ENCODE measurements around the gene ZNF418.
"Not testable (repeated sequence)": the region's sequence is repeated elsewhere in the genome, so short reads cannot be mapped to it uniquely, and the experiment has no call there.

ZNF418 gene

DNA sequence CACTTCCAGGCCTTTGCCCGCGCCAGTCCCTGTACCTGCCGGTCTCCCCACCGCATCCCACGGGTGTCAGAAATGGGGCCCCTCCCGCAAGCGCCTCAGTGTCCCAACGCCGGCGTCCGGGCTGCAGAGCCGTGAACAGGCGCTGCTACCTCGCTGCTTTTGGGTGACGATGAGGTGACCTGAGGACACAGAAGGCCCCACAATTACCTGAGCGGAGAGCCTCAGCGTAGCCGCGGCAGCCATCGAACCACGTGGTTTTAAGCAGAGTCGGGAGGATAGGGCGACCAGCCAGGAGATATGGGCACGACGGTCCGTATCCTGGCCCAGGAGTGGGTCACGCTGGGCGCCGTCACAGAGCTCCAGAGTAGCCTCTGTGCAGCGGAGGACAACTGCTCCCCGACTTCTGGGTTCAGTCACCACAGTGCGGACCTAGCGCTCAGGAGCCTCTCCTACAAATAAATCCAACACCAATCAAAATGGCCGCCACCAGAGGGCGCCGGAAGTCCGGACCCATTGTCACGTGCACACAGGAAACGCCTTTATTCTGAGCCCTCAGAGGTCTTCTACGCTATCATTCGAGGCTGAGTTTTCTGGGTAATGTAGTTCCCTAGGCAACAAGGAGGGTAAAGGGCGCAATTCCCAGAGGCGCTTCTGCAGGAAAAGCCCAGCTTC lies 46.5 kb downstream of the ZNF418 start, which contains the start of gene ZNF814:
TSS of gene ZNF814 (minus strand) at position 478 of the 672 bp plus-strand sequence. CDS start at position 243, 235 bp downstream.
- no peak for DNase-seq (ENCODE audit: low spot score)

DNA sequence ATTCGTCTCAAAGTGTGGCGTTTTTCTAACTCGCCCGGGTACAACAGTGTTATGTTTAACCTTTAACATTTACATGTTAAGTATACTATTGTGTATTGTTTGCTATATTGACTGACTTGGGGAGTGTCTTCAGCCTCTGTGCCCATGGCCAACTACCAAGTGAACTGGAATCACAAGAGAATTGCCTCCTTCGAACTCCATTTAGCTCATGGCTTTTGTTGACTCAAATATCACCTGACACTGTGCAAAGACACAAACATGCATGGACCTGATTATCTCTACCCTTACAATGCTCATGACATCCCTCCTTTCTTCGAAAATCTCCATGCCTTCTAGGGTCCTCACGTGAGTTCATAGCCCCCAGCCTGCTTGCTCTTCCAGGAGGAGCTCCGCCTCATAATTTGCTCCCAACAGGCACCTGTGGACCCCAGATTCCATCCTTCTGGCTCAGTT lies 47.1 kb downstream of the ZNF418 start:
- no peak for DNase-seq (ENCODE audit: low spot score)

DNA sequence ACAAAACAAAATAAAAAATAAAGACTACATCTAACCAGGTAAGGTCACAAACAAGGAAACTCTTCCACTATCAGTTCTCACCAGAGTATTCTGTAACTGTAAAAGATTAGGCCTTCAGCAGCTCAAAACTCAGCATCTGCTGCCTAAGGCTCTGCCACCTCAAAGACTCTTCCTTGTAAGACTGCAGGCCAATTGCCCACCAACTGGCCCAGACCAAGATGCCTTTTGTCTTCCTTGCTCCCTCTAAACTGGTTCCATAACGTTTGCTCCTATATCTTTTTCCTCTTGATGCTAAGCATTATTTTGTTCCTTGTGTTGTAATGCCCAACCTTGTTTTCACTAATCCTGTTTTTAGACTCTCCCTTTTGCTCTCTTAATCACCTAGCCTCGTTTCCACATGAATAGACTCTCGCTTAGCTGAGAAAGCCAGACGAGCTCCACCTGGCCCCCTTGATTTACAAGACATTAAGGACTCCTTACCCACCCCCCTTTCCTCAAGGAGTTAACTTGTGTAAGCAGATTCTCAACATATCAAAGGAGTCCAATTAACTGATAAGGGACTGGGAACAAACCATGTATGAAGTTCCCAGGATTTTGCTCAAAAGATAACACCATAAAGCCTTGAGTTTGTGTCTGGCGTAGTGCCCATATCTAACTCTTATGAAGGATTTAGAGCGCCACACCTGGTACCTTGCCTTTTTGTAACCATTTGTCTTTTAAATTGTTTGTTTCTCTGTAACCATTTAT lies 47.8 kb downstream of the ZNF418 start:
- no peak for DNase-seq (ENCODE audit: low spot score)

DNA sequence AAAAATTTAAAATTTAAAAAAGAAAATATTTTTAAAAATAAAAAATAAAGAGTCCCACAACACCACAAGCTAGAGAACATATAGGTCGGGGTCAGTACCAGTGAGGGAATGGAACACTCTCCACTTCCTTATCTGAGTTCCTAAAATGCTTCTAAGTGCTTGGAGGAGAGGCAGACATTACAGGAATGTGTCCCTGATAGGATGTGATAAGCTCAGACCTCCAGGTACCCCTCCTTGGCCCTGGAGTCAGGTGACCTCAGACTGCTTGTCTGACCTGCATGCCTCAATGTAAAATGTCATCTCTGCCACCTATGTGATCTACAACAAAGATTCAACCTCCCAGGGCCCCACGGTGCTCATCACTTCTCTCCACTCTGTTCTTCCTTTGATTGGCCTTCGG lies 49.2 kb downstream of the ZNF418 start:
- no peak for DNase-seq (ENCODE audit: low spot score)

DNA sequence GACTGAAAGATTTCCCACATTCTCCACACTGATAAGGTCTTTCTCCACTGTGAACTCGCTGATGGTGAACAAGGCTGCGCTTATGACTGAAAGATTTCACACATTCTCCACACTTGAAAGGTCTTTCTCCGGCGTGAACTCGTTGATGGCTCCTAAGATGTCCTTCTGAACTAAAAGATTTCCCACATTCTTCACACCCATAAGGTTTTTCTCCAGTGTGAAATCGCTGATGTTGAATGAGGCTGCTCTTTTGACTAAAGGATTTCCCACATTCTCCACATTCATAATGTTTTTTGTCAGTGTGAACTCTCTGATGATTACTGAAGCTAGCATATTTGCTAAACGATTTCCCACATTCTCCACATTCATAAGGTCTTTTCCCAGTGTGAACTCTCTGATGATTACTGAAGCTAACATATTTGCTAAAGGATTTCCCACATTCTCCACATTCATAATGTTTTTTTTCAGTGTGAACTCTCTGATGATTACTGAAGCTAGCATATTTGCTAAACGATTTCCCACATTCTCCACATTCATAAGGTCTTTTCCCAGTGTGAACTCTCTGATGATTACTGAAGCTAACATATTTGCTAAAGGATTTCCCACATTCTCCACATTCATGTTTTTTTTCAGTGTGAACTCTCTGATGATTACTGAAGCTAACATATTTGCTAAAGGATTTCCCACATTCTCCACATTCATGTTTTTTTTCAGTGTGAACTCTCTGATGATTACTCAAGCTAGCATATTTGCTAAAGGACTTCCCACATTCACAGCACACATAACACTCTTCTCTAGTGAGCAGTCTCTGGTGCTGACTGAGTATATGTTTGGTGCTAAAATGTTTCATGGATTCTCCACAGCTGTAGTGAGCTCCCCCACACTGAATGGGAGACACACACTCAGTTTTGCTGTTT lies 61.1 kb downstream of the ZNF418 start:
- DNase-seq (ENCODE audit: low spot score), result not testable (repeated sequence)

DNA sequence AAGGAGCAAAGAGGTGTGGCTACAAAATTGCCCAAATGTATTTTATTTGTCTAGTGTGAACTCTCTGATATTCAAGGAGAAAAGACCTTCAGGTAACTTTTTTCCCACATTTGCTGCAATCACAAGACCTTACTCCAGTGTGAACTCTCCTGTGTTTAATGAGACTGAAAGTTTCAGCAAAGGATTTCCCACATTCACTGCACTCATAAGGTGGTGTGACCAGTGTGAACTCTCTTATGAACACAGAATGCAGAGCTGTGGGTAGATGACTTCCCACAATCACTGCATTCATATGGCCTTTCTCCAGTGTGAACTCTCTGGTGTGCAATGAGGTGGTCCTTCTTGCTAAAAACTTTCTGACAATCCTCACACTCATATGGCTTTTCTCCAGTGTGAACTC lies 62.8 kb downstream of the ZNF418 start:
- DNase-seq (ENCODE audit: low spot score), result no peak

Measured in HuH-7.5 (cell line).